NCI-H748 (cell line): ENCODE data around the gene DROSHA.
"Not testable (repeated sequence)": the region's sequence is repeated elsewhere in the genome, so short reads cannot be mapped to it uniquely, and the experiment has no call there.

Source experiments
- DNase-seq: peaks from one replicate; lab custom pipeline; 2025; ENCODE audit not compliant: unreplicated experiment; lab: John Stamatoyannopoulos, UW

Gene DROSHA

GRCh38 chr5:31416547-31416946 lies 115.3 kb downstream of the DROSHA start:
- no peak for DNase-seq

- DNase-seq = no peak
Measured at GRCh38 chr5:31415960-31416359, 115.9 kb downstream of the DROSHA start.

GRCh38 chr5:31415009-31415923 lies 116.6 kb downstream of the DROSHA start:
- DNase-seq = peak; percentile 56

GRCh38 chr5:31413030-31413812 lies 118.7 kb downstream of the DROSHA start:
- no peak for DNase-seq

GRCh38 chr5:31412324-31412723 lies 119.6 kb downstream of the DROSHA start:
- no peak for DNase-seq

GRCh38 chr5:31410089-31410488 lies 121.8 kb downstream of the DROSHA start:
- no peak for DNase-seq

- DNase-seq = no peak
Measured at GRCh38 chr5:31408814-31409213, 123.1 kb downstream of the DROSHA start.

GRCh38 chr5:31407921-31408693 lies 123.8 kb downstream of the DROSHA start:
- DNase-seq = no peak

- DNase-seq = no peak
Measured at GRCh38 chr5:31404325-31404724, 127.6 kb downstream of the DROSHA start.

- no peak for DNase-seq
Measured at GRCh38 chr5:31401691-31402090, 130.2 kb downstream of the DROSHA start.

- no peak for DNase-seq
Measured at GRCh38 chr5:31397926-31398557, 133.9 kb downstream of the DROSHA start.

- no peak for DNase-seq
Measured at GRCh38 chr5:31396611-31397295, 135.1 kb downstream of the DROSHA start.

GRCh38 chr5:31395450-31396045 lies 136.3 kb downstream of the DROSHA start:
- DNase-seq = not testable (repeated sequence)

GRCh38 chr5:31393126-31393525 lies 138.8 kb downstream of the DROSHA start:
- DNase-seq = no peak

- no peak for DNase-seq
Measured at GRCh38 chr5:31392061-31392460, 139.8 kb downstream of the DROSHA start.

- no peak for DNase-seq
Measured at GRCh38 chr5:31390256-31390655, 141.6 kb downstream of the DROSHA start.

GRCh38 chr5:31385774-31386537 lies 145.9 kb downstream of the DROSHA start:
- DNase-seq = no peak

- DNase-seq = no peak
Measured at GRCh38 chr5:31383734-31384133, 148.2 kb downstream of the DROSHA start.
